NCI-H2171 (cell line): ENCODE results near the gene TSPO2.
A peak's percentile ranks its signal among the peaks of the same experiment; 100 is the strongest.

Source experiments
- DNase-seq: peaks from one replicate; lab custom pipeline; 2025; lab: John Stamatoyannopoulos, UW

TSPO2 gene

DNA sequence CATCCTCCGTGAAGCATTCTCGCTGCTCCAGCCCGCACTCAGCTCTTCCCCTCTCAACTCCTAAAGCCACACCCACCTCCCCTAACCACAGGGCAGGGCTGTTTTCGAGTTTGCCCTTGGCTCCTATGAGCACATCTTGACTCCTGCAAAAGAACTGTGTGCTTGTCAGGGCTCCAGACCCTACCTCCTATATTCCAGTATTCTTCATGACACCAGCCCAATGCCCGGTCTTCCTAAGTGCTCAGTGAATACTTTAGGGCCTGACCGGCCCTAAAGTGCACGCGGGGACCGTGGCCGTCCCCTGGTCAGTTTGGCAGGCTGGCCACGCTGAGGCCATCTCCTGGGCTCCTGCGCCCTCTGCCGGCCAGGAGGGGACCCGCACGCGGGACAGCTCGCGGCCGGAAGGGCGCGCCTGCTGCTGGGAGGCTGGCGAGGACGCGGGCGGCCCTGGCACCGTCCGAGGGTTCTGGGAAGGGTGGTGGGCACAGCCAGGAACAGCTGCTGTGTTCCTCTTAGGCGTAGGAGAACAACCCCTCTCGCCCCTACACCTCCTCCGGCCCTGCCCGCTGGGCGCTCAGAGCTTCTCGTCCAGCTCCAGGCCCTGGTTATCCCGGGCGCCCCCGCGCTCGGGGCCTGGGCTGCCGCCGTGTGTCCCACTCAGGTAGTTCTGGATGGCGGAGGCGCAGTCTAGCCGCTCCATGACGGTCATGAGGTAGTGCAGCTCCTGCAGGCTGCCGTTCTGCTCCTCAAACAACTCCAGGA lies 14.3 kb upstream of the TSPO2 start:
- no peak for DNase-seq

DNA sequence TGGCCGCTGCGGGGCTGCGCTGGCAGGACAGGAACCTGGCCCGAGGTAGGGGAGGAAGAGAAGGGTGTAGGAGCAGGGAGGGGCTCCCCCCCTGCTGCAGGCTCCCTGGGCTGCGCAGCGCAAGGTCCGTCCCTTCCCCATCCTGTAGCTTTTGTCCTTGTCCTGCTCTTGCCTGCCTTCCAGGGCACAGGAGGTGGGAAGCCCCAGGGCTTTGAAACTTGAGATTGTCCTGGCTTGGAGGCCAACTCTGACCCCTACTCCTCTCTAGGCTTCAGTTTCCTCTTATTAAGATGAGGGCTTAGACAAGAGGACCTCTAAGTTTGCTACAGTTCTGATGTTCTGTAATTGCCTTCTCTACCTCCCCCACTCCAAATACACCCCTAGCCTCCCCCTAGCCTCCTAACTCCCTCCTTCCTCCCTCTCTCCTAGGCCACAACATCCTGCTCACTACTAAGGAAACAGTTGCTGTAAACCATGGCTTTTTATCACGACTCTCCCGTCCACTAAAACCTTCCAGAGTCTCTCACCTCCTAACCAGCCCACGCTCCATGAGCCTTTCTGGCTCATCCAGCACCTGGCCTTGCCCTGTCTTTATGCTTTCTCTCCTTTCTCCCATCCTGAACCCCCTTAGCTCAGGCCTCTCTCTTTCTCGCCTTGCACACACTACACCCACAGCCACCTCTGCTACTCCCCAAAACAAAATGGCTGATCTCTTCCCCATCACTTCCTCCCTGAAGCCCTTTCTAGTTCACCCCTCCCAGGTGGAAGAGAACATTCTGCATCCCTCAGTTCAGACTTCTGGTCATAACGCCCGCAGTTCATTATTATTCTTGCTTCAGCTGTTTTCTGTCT lies 13.5 kb upstream of the TSPO2 start:
- DNase-seq = no peak

DNA sequence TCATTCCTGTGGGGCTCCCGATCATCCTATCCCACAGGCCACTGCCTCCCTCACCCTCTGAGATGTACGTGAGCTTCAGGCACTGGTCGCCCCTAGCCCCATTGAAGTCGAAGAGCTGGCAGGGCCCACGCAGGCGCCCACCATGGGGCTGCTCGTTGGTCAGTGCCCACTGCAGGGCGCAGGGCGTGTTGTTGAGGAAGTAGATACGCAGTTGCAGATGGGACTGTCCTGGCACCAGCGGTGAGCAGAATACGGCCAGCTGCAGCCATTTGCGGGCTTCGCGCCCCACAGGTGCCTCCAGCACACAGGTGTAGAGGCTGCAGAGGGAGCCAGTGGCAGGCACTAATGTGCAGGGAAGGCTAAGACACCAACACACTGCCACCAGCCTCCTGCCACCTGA lies 9.4 kb upstream of the TSPO2 start:
- no peak for DNase-seq

DNA sequence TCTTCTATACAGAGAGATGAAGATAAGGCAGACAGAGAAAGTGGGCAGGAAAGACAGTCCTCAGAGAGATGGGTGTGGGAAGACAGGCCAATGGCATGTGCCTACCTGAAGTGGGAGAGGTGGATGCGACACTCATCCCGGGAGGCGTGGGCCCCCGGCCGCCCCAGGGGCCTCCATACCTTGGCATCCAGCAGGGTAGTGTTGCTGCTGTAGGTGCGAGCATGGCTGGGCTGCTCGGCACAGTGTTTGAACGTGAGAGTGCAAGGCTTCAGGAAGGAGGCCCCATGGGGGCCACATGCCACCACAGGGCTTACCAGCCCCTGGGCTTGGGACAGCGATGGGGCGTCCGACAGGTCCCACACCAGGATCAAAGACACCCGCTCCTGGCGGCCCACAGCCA lies 8.5 kb upstream of the TSPO2 start:
- no peak for DNase-seq

DNA sequence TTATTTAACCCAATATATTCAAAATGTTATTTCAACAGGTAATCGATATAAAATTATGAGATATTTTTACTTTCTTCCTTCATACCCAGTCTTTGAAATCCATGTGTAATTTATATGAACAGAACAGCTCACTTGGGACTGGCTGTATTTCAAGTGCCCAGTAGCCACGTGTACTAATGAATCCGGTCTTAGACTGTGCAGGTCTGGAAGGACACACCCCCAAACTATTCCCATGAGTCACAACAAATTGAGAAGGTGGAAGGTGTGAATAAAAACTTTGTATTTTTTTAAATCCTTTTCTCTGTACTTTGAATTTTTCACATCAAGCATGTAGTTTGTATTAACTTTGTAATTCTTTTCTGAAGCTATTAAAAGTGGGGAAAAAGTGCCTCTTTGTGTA lies 6.1 kb upstream of the TSPO2 start:
- DNase-seq = no peak

DNA sequence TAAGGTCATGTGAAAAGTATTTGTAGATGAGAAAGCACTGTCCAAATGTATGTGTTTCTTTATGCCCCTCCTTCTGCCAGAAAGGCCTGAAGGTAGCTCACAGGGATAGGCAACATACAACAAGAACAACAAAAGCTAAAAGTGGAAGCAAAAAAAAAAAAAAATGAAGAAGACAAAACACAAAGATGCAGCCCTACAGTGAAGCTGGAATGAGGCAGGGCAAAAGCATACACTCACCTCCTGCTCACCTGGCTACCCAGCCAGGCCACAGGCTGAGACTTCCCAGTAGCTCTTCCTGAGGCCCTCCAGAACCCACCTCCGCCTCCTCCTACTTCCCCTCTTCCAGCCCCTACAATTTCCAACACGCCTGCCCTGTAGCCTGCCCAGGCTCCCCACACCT lies 5.7 kb upstream of the TSPO2 start:
- DNase-seq = no peak

DNA sequence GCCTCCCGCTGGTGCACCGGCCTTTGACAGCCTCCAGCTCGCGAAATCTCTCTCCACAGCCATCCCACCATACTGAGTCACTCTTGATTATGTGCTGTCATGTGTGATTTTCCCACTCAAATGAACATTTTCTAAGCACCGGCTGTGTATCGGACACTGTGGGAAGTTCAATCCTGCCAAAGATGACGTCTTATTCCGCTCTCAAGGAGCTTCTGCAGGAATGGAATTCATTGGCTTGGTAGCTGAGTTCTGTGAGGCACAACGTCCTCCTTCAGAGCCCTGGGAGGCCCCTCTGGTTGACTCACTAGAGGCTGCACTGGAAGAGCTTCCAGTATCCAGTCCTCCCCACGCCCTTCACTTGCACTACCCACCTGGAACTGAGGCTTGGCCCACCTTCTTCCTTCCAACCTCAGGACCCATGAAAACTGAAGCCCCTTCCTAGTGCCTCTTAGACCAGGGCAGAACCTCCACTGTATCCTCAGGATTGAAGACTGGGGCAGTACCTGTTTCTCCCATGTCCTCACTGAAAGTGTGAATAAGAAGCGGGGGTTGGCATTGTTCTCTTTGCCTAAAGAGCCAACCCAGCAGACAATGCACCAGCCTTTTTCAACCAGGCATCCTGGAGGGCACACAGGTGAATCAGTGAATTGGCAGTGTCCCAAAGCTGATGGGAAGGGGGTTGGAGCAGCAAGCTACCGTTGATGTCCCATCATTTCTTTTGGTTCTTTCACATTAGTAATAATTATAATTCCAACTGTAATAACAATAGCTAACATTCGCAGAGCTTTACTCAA lies 5.0 kb upstream of the TSPO2 start:
- DNase-seq = no peak

DNA sequence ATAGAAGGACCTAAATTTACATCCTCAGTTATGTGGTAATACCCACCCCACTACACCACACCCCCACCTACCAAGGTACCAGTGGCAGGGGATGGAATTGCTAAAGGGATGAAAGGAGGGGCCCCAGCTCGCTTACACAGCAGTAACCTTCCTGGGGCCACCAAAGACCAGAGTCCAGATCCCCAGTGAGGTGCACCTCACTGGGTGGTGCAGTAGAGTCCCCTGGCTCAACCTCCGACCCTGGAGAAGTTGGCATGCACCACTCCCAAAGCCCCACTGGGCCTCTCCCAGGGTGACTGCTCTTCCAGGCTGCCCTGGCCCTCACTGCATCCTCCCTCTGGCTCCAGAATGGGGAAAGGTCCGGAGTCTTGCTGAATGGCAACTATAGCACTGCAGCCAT lies 4.1 kb upstream of the TSPO2 start:
- DNase-seq = no peak

DNA sequence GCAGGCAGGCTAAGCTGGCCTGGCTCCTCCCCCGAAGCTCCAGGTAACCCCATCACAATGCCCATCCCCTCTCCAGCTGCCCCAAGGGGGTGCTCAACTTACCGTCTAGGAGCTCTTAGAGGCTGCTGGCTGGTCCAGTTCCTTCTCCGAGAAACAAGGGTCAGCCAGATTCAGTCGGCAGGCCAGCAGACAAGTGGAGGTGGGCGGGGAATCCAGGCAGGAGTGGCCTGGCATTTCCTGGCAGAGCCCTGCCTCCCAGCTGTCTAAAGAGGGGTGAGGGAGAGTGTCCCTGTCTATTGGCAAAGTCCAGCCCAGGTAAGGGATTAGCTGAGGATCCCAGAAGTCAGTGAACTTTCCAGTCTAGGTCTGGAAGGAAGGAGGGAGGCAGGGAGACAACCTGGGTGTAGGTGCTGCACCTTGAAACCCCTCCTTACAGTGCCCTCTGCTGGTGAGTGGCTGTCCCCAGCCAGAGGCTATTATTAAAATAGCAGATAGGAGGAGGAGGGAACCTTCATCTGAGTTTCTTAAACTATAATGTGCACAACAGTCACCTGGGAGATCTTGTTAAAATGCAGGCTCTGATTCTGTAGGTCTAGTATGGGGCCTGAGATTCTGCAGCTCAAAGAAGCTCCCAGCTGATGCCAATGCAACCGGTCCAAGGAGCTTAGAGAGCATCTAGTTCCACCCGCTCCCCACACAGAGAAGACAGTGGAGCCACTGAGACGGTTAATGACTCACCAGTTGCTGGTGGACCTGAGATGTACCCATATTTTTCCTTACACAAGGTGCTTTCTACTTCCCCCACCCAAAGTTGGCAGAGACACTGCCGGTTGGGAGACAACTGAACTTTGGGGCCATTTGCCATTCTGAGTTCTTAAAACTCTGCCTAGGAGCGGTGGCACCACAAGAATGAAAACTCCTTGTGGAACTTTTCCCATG lies 2.9 kb upstream of the TSPO2 start, which contains the start of gene UNC5CL:
Gene UNC5CL (minus strand): TSS at position 162 of the 939 bp plus-strand sequence. CDS start 4,147 bp downstream, outside the sequence.
- peak; percentile 10 for DNase-seq

DNA sequence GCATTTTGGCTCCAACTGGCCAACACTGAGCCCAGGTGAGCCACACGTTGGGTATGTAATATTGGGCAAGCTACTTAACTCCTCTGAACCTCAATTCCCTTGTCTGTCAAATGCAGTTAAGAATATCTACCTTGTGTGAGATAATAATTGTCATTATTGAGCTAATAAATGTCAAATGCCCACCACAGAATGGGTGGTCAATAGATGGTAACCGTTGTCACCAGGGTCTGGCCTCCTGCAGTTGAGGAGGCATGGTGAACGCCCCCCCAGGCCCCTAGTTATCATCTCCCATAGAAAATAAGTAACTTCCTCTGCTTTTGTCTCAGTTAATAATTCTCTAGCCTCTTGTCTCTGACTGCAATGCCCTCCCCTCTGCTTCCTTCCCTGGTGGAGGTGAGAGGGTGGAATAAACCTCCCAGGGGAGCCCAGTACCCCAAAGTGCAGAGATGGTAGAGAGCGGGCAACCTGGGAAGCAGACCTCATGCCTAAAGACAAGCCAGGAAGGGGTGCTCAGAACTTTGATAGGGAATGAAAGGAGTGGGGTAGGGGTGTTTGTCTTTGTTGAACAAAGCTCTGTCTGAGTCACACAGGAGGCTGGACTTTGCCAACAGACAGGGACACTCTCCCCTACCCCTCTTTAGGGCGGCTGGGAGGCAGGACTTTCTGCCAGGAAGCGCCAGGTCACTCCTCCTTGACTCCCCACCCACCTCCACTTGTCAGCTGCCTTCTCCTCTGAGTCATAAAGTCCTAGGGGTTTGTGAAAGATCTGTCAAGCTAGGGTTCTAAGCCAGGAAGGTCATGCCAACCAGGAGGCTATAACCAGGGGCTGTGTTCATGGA lies 1.9 kb upstream of the TSPO2 start:
- DNase-seq = no peak

DNA sequence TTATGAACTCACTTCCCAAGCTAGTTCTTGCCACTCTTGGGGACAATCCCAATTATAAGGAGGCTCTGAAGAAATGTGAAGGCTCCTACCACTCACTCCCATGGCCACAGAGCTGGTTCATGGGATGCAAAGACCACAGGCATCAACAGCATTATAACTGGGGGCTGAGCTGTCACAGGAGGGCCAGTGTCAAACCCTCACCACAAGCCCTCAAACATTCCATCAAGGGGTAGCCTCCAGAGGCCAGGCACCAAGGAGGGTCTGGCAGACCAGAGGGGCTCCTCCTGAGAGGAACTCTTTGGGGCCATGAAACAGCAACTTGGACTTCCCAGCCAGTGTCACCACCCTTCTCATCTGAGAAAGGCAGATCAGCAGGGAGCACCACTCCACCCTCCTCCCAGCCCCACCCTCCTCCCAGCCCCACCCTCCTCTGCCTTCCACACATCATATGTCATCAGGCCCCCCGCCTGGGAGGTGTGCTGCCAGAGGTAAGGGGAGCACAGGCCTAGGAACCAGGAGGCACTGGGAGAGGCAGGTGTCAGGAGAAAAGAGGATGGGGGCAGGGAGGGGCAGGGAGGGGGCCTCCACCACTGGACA lies 1.2 kb upstream of the TSPO2 start:
- no peak for DNase-seq

DNA sequence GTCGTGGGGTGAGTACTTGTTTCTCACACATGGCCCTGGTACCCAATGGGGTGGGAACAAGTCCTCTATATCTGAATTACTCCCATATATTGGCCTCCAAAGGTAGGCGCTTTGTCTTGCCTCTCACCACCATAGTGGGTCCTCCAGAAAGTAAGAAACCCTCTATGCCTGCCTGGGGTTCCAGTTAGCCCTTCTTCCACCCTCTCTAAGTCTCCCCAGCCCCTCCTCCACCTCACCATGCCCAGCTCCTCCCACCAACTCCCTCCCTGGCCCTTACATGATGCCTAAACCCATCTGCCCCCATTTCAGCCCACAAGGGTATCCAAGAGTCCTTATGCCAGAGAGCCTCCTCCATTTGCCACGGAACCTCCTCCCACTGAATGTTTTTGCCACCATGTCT lies 884 bp downstream of the TSPO2 start:
- DNase-seq = no peak

DNA sequence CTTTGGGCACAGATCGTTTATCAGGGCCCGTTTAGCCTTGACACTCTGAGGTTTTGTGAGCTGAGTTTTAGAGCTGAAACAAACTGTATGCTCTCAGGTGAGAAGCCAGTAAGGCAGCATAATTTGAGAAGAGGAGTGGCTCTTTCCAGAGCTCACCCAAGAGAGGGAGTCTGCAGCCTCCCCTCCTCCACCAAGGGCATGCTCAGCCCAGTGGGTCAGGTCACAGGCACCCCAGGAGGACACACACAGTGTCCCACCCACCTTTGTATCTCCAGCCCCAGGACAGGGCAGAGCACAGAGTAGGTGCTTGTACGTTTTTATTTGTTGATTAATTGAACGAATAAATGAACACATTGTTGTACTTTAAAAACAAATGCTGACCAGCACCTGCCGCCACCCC lies 3.4 kb downstream of the TSPO2 start:
- no peak for DNase-seq

DNA sequence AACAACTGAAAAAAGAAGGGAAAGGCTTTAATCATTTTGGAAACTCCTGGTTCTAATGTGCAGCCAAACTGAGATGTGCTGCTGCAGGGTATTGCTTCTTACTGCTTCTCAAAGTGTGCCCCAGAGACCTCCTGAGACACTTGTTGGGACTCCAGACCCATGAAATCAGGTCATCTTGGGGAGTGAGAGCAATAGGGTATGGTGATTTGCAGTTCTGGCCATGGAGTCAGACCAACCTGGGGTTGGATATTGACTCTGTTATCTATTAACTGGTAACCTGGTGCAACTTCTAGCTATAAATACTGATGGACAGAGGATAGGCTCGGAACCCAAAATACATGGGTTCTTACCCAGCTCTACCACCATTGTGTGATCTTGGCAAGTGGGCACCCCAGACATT lies 3.8 kb downstream of the TSPO2 start:
- no peak for DNase-seq

DNA sequence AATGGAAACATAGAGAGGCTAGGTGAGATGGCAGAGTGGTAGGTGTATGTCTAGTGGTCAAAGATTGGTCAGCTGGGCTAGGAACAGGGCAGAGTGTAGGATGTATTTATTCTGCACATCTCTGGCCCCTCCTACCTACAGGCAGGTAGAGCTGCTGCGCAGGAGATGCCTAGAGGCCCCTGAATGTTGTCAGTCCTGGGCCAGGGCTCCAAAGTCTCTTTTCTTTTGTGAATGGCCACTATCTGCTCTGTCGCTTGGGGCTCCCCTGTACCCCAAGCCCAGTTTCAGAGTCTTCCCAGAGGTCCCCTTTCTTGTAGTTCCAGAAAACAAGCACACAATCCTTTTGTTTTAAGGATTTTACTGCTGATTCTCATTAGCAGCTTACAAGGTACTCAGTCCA lies 5.0 kb downstream of the TSPO2 start:
- DNase-seq = no peak

DNA sequence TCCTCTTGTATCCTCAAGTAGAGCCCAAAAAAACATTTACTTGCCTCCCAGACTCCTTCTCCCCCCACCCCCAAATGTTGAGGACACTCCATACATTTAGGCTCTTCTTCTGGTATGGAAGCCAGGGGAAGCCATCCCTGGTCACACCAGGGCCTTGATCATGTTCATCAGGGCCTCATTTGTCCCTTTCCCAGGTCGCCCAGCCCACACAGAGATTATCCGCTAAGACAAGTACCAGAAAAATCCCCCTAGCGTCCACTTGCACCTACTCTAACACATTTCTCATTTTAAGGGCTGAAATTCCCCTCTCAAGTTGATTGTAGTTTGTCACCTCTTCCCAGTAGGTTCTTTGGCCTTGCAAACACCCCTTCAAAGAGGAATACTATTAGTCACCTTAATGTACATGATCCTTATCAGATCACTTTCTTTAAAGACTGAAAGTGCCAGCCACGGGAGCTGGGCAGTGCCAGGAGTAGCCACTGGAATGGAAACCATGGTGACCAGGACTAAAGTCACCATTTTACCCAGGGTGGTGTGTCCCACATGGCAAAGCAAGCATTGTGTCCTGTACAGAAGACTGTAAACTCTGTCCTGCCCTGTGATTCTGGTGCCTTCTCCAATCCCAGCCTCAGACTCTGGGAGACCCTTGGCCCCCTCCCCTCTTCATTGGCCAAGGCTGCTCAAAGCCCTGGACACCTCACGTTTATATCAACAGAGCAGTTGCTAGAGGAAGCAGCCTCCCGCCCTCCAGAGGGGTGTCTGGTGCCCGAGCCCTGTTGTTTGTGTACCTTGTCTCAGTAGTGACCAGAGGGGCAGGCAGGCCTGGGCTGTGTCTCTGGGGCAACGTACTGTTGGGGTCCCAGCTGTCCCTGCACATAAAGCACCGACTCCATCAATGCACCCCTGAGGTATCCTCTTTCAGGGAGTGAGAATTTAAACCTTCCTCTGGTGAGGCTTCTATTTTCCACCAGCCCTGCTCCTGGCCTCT lies 5.8 kb downstream of the TSPO2 start:
- DNase-seq = no peak

DNA sequence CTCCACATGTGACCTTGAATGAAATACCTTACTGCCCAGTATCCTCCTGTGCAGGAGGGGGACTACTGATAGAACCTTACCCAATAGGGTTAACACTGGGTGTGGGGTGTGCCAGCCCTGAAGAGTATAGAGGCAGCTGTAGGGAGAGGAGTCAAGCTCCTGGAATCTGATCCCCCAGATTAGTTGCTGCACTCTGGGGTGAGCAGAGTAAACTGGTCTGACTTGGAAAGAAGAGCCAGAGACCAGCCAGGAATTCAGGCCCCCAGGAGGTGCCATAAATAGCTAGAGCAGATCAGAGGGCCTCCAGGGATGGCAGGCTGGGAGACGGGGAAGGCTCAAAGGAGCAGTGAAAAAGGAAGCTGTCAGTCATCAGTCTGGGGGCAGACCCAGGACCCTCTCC lies 7.3 kb downstream of the TSPO2 start:
- DNase-seq = no peak

DNA sequence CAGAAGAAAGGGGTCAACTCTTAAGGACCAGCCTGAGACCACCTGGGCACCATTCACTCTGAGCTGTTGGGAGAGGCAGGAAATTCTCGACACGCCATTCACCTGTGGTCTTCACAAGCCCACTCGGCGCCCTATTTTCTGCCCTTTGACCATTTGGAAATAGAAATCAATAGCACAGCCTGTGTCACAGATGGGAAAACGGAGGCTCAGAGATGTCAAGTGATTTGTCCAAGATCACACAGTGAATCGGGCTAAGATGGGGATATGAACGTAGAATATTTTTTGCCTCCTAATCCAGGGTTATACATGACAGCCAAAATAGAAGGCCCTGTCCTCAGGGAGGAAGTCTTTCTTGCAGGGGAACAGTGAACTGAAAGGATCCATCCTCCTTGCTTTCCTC lies 7.7 kb downstream of the TSPO2 start:
- no peak for DNase-seq

DNA sequence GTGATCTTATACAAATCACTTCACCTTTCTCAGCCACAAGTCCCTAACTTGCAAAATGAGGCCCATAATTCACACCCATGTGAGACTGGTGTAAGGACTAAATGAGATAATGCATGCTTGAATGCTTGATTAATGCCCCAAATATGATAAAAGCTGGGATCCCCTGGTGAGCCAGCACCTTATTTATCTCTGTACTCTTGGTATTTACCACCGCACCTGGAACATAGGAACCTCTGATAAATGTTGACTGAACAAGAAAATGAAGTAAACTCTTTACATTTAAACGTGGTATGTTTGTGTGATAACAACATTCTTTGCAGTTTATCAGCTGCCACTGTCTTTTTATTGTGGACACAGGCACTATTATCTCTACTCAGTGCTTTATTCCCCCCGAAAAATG lies 8.3 kb downstream of the TSPO2 start:
- no peak for DNase-seq
